Measurements from ENCODE around the gene MTOR. TPM values are rescaled to one million over a fixed set of nuclear protein-coding genes. Genes with fewer than 3 reads are reported as not detected.

The MTOR gene
- total and polyA plus RNA-seq, 10 of the 15 experiments (the other 5 are each of a cell fraction or from before 2014, with no cell fraction given), result 6.6 to 41.8 (median 29.8) TPM

- TF ChIP-seq PBX3 (IDR thresholded peaks at IDR 0.05; ENCODE audit: insufficient replicate concordance, low read depth, low read length) (no peak), MTA3 (IDR thresholded peaks at IDR 0.05; ENCODE audit: borderline replicate concordance, low read length) (no peak)
These were observed 46.4 kb upstream of the MTOR start (continued) for GRCh38 chr1:11308699-11309224.

DNA sequence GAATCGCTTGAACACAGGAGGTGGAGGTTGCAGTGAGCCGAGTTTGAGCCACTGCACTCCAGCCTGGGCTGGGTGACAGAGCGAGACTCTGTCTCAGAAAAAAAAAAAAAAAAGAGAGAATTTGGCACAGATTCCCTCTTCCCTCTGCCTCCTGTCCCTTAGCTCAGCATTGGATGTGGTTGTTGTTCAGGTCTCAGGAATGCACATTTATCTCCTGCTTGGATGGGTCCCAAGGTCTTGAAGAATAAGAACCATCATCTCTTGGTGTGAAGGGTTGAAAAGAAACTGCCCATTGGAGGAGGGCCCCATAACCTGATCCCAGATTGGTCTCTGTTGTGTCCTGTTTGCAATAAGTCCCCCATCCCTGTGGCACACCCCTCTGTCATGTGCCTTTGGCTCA, 45.5 kb upstream of the MTOR start:
- BruUV-seq (replicated peaks), result no TSS peak
- DNase-seq (ENCODE audit: low read depth, low spot score) (no peak), ATAC-seq (no peak), FAIRE-seq (no peak)
- Histone ChIP-seq H3K9me3 (replicated peaks; ENCODE audit: control insufficient read depth, insufficient read depth, low read length) (no peaks in the 10 kb centered on the region), H3K79me2 (ENCODE audit: control insufficient read depth, insufficient read depth, low read length) (no peaks in the 10 kb centered on the region), H3K27me3 (replicated peaks in 1 of 2; ENCODE audit: control insufficient read depth in 2 of 2, insufficient read depth in 2 of 2, low read length in 1 of 2) (no peaks in the 10 kb centered on the region; a peak in 2 of 4 replicates), H4K20me1 (ENCODE audit: control insufficient read depth, insufficient read depth) (no peaks in the 10 kb centered on the region), H3K4me1 (ENCODE audit: control insufficient read depth, insufficient read depth, low read length) (no peaks in the 10 kb centered on the region), H3K4me2 (ENCODE audit: control insufficient read depth, insufficient read depth) (no peak overlapping the region), H3K27ac (ENCODE audit: control insufficient read depth, insufficient read depth) (no peak overlapping the region), H2AFZ (ENCODE audit: control insufficient read depth, low read depth, low read length) (no peak overlapping the region), H3K9ac (ENCODE audit: control insufficient read depth, insufficient read depth, low read length) (no peak overlapping the region), H3K36me3 (ENCODE audit: control insufficient read depth in 2 of 2, insufficient read depth in 2 of 2, low read length in 1 of 2) (no peaks in the 10 kb centered on the region), H3K4me3 (no peak overlapping the region)
- CTCF ChIA-PET, result no interaction called here
- SMC1A ChIA-PET (ENCODE audit: uncharacterized antibody, unreplicated experiment), result no interaction called here
- in situ Hi-C loops (cut with MboI) (no loop called here), intact Hi-C loops (cut with micrococcal nuclease; ENCODE audit: unreplicated experiment) (no loop called here)
- RAD21 ChIA-PET (ENCODE audit: unreplicated experiment), result no interaction called here
- TF ChIP-seq YY1 (IDR thresholded peaks at IDR 0.05; ENCODE audit: low read depth, low read length) (no peak), CTCF (IDR thresholded peaks at IDR 0.05 in 2 of 3, conservative IDR thresholded peaks at IDR 0.05 in 1 of 3; ENCODE audit: control insufficient read depth in 2 of 3, extremely low read depth in 1 of 3, insufficient read depth in 1 of 3, low read depth in 3 of 3, low read length in 3 of 3) (no peak), ZNF622 (IDR thresholded peaks at IDR 0.05) (no peak), RUNX3 (IDR thresholded peaks at IDR 0.05; ENCODE audit: low read length) (no peak), MEF2B (IDR thresholded peaks at IDR 0.05; ENCODE audit: partially characterized antibody, poor library complexity, severe bottlenecking) (no peak), POLR2AphosphoS5 (IDR thresholded peaks at IDR 0.05; ENCODE audit: low read length) (no peak), KAT2A (conservative IDR thresholded peaks at IDR 0.05; ENCODE audit: control insufficient read depth, low read depth, low read length) (no peak), STAT1 (conservative IDR thresholded peaks at IDR 0.05) (no peak), RBBP5 (conservative IDR thresholded peaks at IDR 0.05) (no peak), BCLAF1 (IDR thresholded peaks at IDR 0.05) (no peak), TARDBP (IDR thresholded peaks at IDR 0.05; ENCODE audit: borderline replicate concordance) (no peak), ESRRA (IDR thresholded peaks at IDR 0.05; ENCODE audit: low read length) (no peak), PAX8 (IDR thresholded peaks at IDR 0.05) (no peak), BMI1 (IDR thresholded peaks at IDR 0.05; ENCODE audit: borderline replicate concordance) (no peak), MAX (IDR thresholded peaks at IDR 0.05; ENCODE audit: low read depth, low read length) (no peak)
- TF ChIP-seq, protein P1, sequence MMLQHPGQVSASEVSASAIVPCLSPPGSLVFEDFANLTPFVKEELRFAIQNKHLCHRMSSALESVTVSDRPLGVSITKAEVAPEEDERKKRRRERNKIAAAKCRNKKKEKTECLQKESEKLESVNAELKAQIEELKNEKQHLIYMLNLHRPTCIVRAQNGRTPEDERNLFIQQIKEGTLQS (IDR thresholded peaks at IDR 0.05; ENCODE audit: borderline replicate concordance, extremely low read depth, low read depth, low read length), result no peak
- POLR2A ChIA-PET, result no interaction called here
- 31% methylated on average over 3 of the region's 3 CpGs for WGBS (ENCODE audit: insufficient coverage, insufficient replicate concordance, low lambda C conversion rate, missing lambda C conversion rate)
